Measurements from ENCODE around the gene GAL3ST2.
"Not testable (repeated sequence)": the region's sequence is repeated elsewhere in the genome, so short reads cannot be mapped to it uniquely, and the experiment has no call there.

The GAL3ST2 gene

GRCh38 chr2:241798081-241798630 lies 21.5 kb downstream of the GAL3ST2 start:
- CTCF ChIA-PET = no interaction called here
- POLR2A ChIA-PET = no interaction called here
- TF ChIP-seq CTCF (IDR thresholded peaks at IDR 0.05; ENCODE audit: control extremely low read depth, extremely low read depth, low read depth, missing control alignments) = no peak
- DNase-seq (ENCODE audit: extremely low spot score) = peak; percentile 11

- CTCF ChIA-PET = no interaction called here
- POLR2A ChIA-PET = no interaction called here
- peak; percentile 13 for DNase-seq (ENCODE audit: extremely low spot score)
- TF ChIP-seq CTCF (IDR thresholded peaks at IDR 0.05; ENCODE audit: control extremely low read depth, extremely low read depth, low read depth, missing control alignments) = no peak
Measured at GRCh38 chr2:241798631-241799521, 22.3 kb downstream of the GAL3ST2 start.

- peak; percentile 9 for DNase-seq (ENCODE audit: extremely low spot score)
- ChIA-PET CTCF (no interaction called here), POLR2A (no interaction called here)
- TF ChIP-seq CTCF (IDR thresholded peaks at IDR 0.05; ENCODE audit: control extremely low read depth, extremely low read depth, low read depth, missing control alignments) = no peak
Measured at GRCh38 chr2:241799522-241800197, 23.0 kb downstream of the GAL3ST2 start.

GRCh38 chr2:241800198-241800903 lies 23.7 kb downstream of the GAL3ST2 start:
- DNase-seq (ENCODE audit: extremely low spot score); CTCF ChIA-PET; POLR2A ChIA-PET: not testable (repeated sequence)

- TF ChIP-seq CTCF (IDR thresholded peaks at IDR 0.05; ENCODE audit: control extremely low read depth, extremely low read depth, low read depth, missing control alignments) = no peak
- CTCF ChIA-PET = no interaction called here
- DNase-seq (ENCODE audit: extremely low spot score) = peak; percentile 17
- POLR2A ChIA-PET = no interaction called here
Measured at GRCh38 chr2:241801611-241802420, 25.2 kb downstream of the GAL3ST2 start.

GRCh38 chr2:241802421-241803318 lies 26.0 kb downstream of the GAL3ST2 start:
- no peak for TF ChIP-seq CTCF (IDR thresholded peaks at IDR 0.05; ENCODE audit: control extremely low read depth, extremely low read depth, low read depth, missing control alignments)
- CTCF ChIA-PET = no interaction called here
- POLR2A ChIA-PET = no interaction called here
- no peak for DNase-seq (ENCODE audit: extremely low spot score)
